ENCODE results near the gene GAB3.
"Not testable (repeated sequence)": the region's sequence is repeated elsewhere in the genome, so short reads cannot be mapped to it uniquely, and the experiment has no call there.

Gene GAB3

DNA sequence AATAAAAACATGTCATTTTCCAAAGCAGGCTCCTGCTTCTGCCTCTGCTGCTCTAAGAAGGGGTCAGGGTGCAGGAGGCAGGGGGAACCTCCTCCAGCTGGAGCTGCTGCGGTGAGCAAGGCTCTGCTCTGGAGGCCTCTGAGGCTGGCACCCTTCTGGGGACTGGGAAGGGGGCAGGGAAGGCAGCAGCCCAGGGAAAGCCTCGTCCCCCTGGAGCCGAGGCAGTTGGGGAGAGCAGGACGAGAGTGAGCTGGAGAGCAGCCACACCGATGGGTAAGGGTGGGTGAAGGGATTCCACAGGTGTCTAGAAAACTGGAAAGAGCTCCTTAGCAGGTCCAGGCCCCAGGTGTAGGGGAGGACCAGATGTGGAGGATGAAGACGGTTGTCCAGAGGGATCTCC, 95.5 kb downstream of the GAB3 start:
- DNase-seq: no peak

DNA sequence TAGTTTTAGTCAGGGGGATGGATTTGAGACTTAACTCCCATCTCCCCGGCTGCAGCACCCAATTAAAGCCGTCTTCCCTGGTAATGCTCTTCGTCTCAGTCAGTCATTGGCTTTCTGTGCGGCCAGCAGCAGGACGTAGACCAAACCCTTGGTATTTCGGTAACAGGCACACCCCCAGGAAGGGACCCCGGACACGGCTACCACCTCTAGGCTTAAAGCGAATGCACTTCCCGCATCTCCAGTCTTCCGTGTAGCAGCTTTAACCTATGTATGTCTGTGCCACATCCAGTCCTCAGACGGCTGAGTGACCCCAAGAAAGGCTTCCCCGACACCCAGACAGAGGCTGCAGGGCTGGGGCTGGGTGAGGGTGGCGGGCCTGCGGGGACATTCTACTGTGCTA, 96.0 kb downstream of the GAB3 start:
- DNase-seq: no peak

GRCh38 chrX:154654372-154654771, 96.5 kb downstream of the GAB3 start:
- no peak for DNase-seq

GRCh38 chrX:154653413-154653812, 97.5 kb downstream of the GAB3 start, which contains the start of gene CTAG2:
CTAG2 (minus strand) TSS chrX:154653579; CDS start chrX:154653515, 64 bp downstream.
- not testable (repeated sequence) for DNase-seq

DNA sequence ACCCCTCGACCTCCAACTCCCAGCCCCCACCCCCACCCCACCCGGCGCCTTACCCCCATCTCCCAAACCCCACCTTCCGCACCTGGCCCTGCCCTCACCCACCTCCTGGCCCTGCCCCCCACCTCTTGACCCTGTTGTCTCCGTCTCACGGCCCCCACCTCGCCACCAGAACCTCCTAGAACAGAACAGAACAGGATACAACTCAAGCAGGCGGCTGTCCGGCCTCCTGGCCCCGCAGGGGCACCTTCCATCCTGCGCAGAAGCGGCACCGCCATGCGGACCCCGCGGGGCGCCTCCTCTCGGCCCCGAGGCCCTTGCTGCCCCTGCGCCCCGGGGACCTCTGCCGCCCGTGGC, 97.9 kb downstream of the GAB3 start:
- no peak for DNase-seq

DNA sequence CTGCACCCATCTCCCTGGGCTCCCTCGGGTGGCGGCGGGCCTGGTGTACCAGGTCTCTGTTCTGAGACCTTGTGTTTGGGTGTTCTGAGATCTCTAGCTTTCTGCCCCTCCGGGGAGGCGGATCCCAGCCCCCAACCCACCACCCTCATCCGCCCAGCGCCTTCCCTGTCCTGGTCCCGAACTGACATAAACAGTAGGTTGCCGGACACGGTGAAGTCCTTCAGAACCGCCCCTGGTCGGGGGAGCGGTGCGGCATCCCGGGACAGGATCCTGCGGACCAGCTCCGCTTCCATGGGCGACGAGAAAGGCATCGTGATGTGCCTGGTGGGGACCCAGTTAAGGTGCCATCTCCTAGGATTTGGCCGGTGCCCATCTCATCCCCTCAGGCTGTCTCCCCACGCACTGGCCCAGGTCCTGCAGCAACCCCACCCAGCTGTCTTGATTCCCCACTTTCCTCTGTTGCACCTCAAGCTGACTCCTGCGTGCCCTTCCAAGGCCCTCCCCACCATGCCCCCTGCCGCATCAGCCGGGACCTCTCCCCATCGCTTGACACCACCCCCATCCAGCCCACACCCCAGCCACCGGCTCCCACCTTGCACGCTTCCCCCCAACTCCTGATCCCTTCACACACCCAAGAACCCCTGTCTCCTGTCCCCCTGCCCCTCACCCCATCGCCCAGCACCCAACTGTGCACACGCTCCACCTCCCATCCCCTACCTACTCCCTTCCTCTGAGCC, 98.4 kb downstream of the GAB3 start:
- no peak for DNase-seq

DNA sequence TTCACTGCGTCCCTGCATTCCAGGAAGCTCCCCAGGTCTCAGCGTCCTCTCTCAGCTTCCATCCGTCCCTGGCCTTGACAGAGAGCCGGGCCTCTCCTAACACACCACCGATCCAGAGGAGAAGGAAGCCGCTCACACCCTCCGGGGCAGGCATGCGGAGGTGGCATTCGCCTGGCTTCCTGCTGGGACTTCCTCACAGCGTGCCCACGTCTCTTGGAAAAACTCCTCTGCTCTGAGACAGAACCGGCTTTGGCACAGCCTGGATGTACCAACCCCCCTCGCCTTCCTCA, 100.7 kb downstream of the GAB3 start:
- no peak for DNase-seq

- no peak for DNase-seq
These were observed 101.2 kb downstream of the GAB3 start for GRCh38 chrX:154649503-154650220.

GRCh38 chrX:154648931-154649330, 101.9 kb downstream of the GAB3 start:
- DNase-seq: no peak

GRCh38 chrX:154645745-154646378, 105.0 kb downstream of the GAB3 start:
- not testable (repeated sequence) for DNase-seq

DNA sequence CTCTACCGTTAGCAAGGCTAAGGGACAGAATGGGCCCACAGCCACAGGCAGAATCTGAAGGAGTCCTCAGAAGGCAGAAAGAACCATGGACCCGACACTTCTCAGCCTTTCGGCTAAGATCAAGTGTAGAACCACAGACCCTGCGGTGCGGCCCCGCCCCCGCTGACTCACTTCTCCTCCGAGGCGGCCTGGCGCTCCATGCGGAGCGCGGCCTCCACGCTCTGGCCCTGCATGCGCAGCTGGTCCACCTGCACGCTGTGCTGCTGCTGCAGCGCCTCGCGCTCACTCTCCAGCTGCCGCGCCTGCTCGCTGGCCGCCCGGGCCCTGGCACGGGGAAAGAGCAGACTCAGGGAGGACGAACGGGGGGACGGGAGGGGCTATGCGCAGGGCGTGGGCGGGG, 107.2 kb downstream of the GAB3 start:
- not testable (repeated sequence) for DNase-seq

GRCh38 chrX:154641740-154642139, 109.1 kb downstream of the GAB3 start:
- not testable (repeated sequence) for DNase-seq

DNA sequence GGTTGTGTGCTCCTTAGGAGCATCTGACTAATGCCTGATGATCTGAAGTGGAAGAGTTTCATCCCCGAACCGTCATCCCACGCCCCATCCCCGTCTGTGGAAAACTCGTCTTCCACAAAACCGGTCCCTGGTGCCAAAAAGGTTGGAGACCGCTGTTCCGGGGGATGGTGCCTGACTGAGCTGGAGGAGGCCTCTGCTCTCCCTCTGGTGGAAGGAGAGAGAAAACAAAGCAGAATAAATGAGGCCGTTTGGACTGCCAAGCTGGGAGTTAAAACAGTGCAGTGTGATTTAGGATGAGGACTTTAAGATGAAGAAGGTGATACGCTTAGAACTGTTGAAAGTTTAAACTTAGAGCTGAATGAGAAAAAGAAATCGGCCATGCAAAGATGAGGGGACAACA, 117.2 kb downstream of the GAB3 start:
- not testable (repeated sequence) for DNase-seq

DNA sequence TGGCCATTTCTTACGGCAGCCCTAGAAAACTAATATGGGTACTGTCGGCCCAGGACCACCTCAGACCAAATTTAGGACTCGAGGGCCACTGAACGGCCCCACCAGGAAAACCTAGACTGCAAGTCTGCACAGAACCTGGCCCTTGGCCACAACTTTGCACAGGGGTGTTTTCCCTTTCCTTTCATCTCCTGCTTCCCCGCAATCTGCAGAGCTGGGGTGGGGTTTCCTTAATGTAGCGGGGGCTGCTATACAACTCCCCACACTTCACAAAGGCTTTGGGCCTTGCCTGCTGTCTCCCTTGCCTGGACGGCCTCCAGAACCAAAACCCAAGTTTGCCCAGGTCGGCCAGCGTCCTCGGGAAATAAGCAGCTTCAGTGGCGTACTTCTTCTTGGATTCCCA, 119.9 kb downstream of the GAB3 start:
- DNase-seq: not testable (repeated sequence)

DNA sequence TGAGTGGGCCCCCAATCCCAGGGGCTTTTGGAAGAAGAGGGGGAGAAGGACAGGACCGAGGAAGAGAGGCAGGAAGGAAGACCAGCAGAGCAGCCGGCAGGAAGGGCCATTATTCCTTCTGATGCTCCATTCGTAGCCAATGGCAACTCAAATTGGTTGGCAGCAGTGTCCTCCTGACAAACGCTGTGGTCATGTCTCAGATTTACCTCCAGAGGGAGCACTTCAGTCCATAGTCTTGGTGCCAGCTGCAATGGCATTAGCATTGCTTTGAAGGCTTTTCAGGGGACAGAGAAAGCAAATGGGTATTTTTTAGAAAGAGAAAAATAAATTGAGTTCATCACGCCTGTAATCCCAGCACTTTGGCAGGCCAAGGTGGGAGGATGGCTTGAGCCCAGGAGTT, 121.9 kb downstream of the GAB3 start:
- DNase-seq: not testable (repeated sequence)
